Natural killer cell treated with Interleukin-12 subunit alpha and Interleukin-12 subunit beta and Interleukin-15 and Interleukin-18, amount 100 ng/mL, for 72 hours (primary cell): ENCODE results near the gene WBP1L. TPM values are rescaled to one million over a fixed set of nuclear protein-coding genes. Genes with fewer than 3 reads are reported as not detected.
A peak's percentile ranks its signal among the peaks of the same experiment; 100 is the strongest.

Source experiments
- ATAC-seq, 2 donors: fragments of 150-1000 bp; cut with Tn5 transposase in 1 of 2; sonication (Bioruptor Pico), chemical (Tn5 transposase) in 1 of 2; 2 replicates each; pipeline ENCODE4 v1.10.0; 2021
- DNase-seq: peaks from one replicate; pipeline ENCODE4 v3.0.0; 2022; ENCODE audit warnings: low spot score
- H3K27ac Mint-ChIP-seq, 2 donors: 1 replicate in 1 of 2; 2 replicates in 1 of 2; pipeline ENCODE4 v1.8.0; 2022; ENCODE audit warnings: mixed read lengths in 2 of 2, mild to moderate bottlenecking in 1 of 2, moderate library complexity in 1 of 2
- H3K27me3 Mint-ChIP-seq, 2 donors: 1 replicate in 1 of 2; 2 replicates in 1 of 2; pipeline ENCODE4 v1.8.0; 2022; ENCODE audit warnings: mixed read lengths in 2 of 2
- H3K36me3 Mint-ChIP-seq: one replicate; pipeline ENCODE4 v1.8.0; 2022; ENCODE audit warnings: mixed read lengths
- H3K4me1 Mint-ChIP-seq, 2 donors: 1 replicate in 1 of 2; 2 replicates in 1 of 2; pipeline ENCODE4 v1.8.0; 2022; ENCODE audit warnings: low read depth in 2 of 2, mixed read lengths in 2 of 2, mild to moderate bottlenecking in 1 of 2
- H3K4me3 Mint-ChIP-seq: one replicate; pipeline ENCODE4 v1.8.0; 2022; ENCODE audit warnings: mixed read lengths
- H3K9me3 Mint-ChIP-seq: 2 replicates; pipeline ENCODE4 v1.8.0; 2022; ENCODE audit warnings: mixed read lengths
- total RNA-seq, 2 donors: library from RNA; stranded (reverse); gene quantifications; one replicate each; pipeline ENCODE4 v1.2.3, GENCODE V29; 2022

The WBP1L gene
- total RNA-seq, 2 donors from 2014 or later: 21.0 to 33.1 TPM

DNA sequence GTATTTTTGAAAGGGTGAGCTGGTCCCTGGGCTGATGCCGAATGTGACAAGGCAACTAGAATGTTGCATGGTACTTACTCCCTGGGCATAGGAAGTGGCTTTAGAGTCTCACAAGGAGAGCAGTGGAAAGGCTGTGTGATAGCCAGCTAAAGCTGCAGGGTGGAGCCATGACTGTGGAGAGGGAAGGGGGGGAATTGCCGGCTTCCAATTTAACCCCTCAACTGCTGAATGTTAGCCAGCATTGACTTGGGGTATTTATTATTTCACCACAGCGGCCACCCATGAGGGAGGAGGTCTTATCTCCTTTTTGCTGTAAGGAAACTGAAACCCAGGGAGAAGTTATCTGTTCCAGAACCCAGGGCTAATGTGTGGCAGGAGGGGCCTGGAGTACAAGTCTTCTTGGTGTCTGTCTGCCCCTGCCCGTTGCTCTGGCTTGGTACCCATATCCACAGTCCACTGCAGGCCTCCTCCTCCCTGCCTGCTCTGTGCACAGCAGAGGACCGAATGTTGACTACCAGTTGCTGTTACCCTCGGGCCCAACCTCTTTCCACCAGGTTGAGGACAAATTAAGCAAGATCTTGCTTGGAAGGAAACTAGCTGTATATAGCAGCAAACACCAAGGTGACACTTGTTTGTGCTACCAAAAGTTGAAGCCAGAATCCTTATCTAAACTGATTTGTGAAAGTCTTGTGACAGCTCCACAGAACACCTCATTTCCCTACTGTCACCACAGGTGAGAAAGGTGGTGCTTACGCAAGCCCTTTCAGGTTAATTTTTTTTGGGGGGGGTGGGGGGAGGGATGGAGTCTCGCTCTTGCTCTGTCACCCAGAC, 37.6 kb downstream of the WBP1L start:
- Mint-ChIP-seq H3K36me3 (no peaks in the 10 kb centered on the region), H3K9me3 (no peaks in the 10 kb centered on the region), H3K4me1 (peaks cover 52 to 57% of the 10 kb centered on the region in 2 donors), H3K27me3 (no peaks in the 10 kb centered on the region), H3K4me3 (no peak overlapping the region), H3K27ac (peak overlapping the region in 1 of 2 donors; percentile 58)
- DNase-seq (no peak), ATAC-seq (no peak)

GRCh38 chr10:102781921-102782557, 38.3 kb downstream of the WBP1L start:
- Mint-ChIP-seq H3K4me1 (peaks cover 59 to 60% of the 10 kb centered on the region in 2 donors), H3K27ac (peak overlapping the region in 1 of 2 donors; percentile 73), H3K36me3 (no peaks in the 10 kb centered on the region), H3K9me3 (no peaks in the 10 kb centered on the region), H3K27me3 (no peaks in the 10 kb centered on the region), H3K4me3 (no peak overlapping the region)
- ATAC-seq: no peak
- no peak for DNase-seq

- Mint-ChIP-seq H3K36me3 (no peaks in the 10 kb centered on the region), H3K27ac (peak overlapping the region; percentile 35 to 73), H3K4me3 (peak overlapping the region; percentile 2), H3K27me3 (no peaks in the 10 kb centered on the region), H3K9me3 (no peaks in the 10 kb centered on the region), H3K4me1 (peaks cover 63% of the 10 kb centered on the region in 2 donors)
- ATAC-seq: peak in 1 of 2 donors; percentile 50
- DNase-seq: no peak
Observed at GRCh38 chr10:102782673-102783551, 39.2 kb downstream of the WBP1L start.

- DNase-seq (no peak), ATAC-seq (no peak)
- Mint-ChIP-seq H3K36me3 (no peaks in the 10 kb centered on the region), H3K9me3 (no peaks in the 10 kb centered on the region), H3K4me1 (peaks cover 57 to 58% of the 10 kb centered on the region in 2 donors), H3K27ac (peak overlapping the region in 1 of 2 donors; percentile 35), H3K4me3 (no peak overlapping the region), H3K27me3 (no peaks in the 10 kb centered on the region)
Observed at GRCh38 chr10:102783568-102783967, 39.8 kb downstream of the WBP1L start.

DNA sequence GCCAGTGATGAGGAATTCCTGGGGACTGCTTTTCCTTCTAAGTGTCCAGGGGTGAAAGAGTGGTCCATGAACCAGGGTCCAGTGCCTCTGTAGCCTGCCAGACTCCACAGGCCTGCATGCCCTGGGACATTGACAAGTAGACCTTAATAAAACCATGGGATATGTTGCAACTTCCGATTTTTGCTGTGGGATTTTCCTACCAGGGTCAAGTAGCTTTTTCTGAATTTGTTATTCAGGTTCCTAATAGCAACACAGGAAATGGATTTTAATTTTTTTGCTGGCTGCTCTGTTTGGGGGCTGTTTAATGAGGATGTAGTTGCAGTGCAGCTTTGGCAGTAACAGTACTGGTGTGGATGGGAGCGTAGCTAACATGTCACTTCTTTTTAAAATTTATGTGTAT, 42.1 kb downstream of the WBP1L start:
- Mint-ChIP-seq H3K4me3 (no peak overlapping the region), H3K27me3 (no peaks in the 10 kb centered on the region), H3K4me1 (peaks cover 53% of the 10 kb centered on the region in 2 donors), H3K27ac (peak overlapping the region in 1 of 2 donors; percentile 76), H3K36me3 (no peaks in the 10 kb centered on the region), H3K9me3 (no peaks in the 10 kb centered on the region)
- ATAC-seq (peak in 1 of 2 donors; percentile 43), DNase-seq (no peak)

GRCh38 chr10:102791754-102792395, 48.1 kb downstream of the WBP1L start:
- no peaks in the 10 kb centered on the region for H3K9me3 Mint-ChIP-seq
- ATAC-seq: no peak
- no peak overlapping the region for H3K4me3 Mint-ChIP-seq
- H3K36me3 Mint-ChIP-seq: no peaks in the 10 kb centered on the region
- no peaks in the 10 kb centered on the region for H3K27me3 Mint-ChIP-seq
- DNase-seq: no peak
- H3K4me1 Mint-ChIP-seq: peaks cover 42 to 45% of the 10 kb centered on the region in 2 donors
- no peak overlapping the region for H3K27ac Mint-ChIP-seq

DNA sequence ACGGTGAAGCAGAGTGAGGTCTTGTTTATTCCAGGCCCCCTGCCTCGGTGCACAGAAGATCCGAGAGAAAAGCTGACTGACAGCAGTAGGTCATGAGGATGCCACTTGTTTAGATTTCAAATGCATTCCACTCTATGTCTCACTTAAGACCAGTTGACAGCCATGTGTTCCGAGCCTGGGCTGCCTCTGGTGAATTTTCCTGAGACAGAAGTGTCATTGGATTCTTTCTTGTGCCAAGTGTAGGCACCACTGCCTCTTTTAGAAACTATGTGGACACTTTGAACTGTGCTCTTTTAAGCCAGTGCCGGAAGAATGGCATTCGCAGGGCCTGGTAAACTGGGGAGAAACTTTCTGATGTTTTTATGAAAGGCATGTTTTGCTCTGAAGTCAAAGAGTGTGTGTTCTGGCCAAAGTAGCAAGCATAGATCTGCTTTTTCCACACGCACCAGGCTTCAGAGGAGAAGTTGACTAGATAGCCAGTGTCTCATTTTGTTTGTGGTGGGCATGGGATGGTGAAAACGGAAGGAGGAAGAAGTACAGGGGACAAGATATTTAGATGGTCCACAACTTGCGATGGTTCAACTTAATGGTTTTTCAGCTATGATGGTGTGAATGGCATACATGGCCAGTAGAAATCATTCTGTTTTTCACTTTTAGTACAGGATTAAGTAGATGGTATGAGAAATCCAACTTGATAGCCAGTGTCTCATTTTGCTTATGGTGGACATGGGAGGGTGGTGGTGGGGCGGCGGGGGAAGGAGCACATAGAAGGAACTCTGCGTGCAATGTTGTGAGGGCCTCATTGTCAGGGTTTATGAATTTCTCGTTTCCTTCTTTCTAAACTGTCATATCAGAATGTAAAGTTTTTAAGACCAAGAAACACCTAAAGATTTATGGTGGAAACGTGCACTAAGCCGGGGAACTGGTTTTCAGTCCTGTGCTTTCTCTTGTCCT, 52.0 kb downstream of the WBP1L start:
- H3K9me3 Mint-ChIP-seq: no peaks in the 10 kb centered on the region
- H3K4me1 Mint-ChIP-seq: peaks cover 33 to 38% of the 10 kb centered on the region in 2 donors
- no peaks in the 10 kb centered on the region for H3K27me3 Mint-ChIP-seq
- DNase-seq (no peak), ATAC-seq (no peak)
- H3K4me3 Mint-ChIP-seq: peak overlapping the region; percentile 66
- peak overlapping the region; percentile 63 to 74 for H3K27ac Mint-ChIP-seq
- no peaks in the 10 kb centered on the region for H3K36me3 Mint-ChIP-seq

GRCh38 chr10:102796407-102797176, 52.8 kb downstream of the WBP1L start:
- ATAC-seq: peak; percentile 96 to 98
- H3K4me1 Mint-ChIP-seq: peaks cover 37 to 38% of the 10 kb centered on the region in 2 donors
- H3K4me3 Mint-ChIP-seq: peak overlapping the region; percentile 66

GRCh38 chr10:102799691-102800471, 56.1 kb downstream of the WBP1L start:
- Mint-ChIP-seq H3K36me3 (peaks cover 5% of the 10 kb centered on the region), H3K27ac (peak overlapping the region in 1 of 2 donors; percentile 29), H3K4me1 (peaks cover 48 to 50% of the 10 kb centered on the region in 2 donors), H3K4me3 (no peak overlapping the region), H3K27me3 (no peaks in the 10 kb centered on the region), H3K9me3 (no peaks in the 10 kb centered on the region)
- DNase-seq (no peak), ATAC-seq (no peak)

More at GRCh38 chr10:102796407-102797176, 52.8 kb downstream of the WBP1L start:
- Mint-ChIP-seq H3K27ac (peak overlapping the region; percentile 63 to 74), H3K36me3 (no peaks in the 10 kb centered on the region), H3K9me3 (no peaks in the 10 kb centered on the region), H3K27me3 (no peaks in the 10 kb centered on the region)
- peak; percentile 76 for DNase-seq

- Mint-ChIP-seq H3K27me3 (no peaks in the 10 kb centered on the region), H3K4me3 (no peak overlapping the region), H3K27ac (peak overlapping the region; percentile 33 to 87), H3K36me3 (peaks cover 5% of the 10 kb centered on the region), H3K9me3 (no peaks in the 10 kb centered on the region), H3K4me1 (peaks cover 41 to 42% of the 10 kb centered on the region in 2 donors)
- DNase-seq (no peak), ATAC-seq (no peak)
Observed at GRCh38 chr10:102800611-102801335, 57.0 kb downstream of the WBP1L start.

DNA sequence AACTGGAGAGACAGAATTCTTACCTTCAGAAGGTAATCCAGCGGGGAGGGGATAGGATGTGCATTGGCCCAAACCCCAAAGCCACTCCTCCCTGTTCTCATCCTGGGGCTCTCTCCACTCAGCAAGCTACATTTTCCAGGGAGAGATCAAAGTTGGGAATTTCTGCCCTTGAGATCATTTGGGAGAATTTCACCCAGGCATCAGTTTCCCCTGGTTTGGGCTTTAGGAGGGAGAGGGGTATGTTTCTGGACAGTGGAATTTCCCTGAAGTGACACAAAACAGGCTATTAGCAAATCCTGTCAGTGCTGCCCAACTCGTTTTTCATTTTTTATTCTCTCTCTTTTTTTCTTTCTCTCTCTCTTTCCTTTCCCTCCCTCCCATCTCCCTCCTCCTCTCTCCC, 57.7 kb downstream of the WBP1L start:
- ATAC-seq (no peak), DNase-seq (no peak)
- Mint-ChIP-seq H3K9me3 (no peaks in the 10 kb centered on the region), H3K4me1 (peaks cover 35 to 37% of the 10 kb centered on the region in 2 donors), H3K27ac (peak overlapping the region; percentile 33 to 87), H3K36me3 (peaks cover 5% of the 10 kb centered on the region), H3K27me3 (no peaks in the 10 kb centered on the region), H3K4me3 (no peak overlapping the region)
